A549 (cell line): Measurements from ENCODE around the gene TSPAN18. TPM values are rescaled to one million over a fixed set of nuclear protein-coding genes. Genes with fewer than 3 reads are reported as not detected.

Source experiments
- ATAC-seq, 2 experiments: fragments of 200-7000 bp in 1 of 2; fragments of >200 bp in 1 of 2; cut with Nextera tagmentation in 1 of 2; cut with Tn5 transposase in 1 of 2; 3 replicates each; pipeline versions ENCODE4 v1.8.0 to v1.9.1; 2018 to 2020; ENCODE audit warnings: mild to moderate bottlenecking in 1 of 2, moderate library complexity in 1 of 2
- CTCF ChIA-PET: fragments of 300-600 bp; sonication (Branson Sonifier 250); formaldehyde crosslinking; extraction: SDS; loops from one replicate; lab custom pipeline; 2021; ENCODE audit warnings: antibody characterized with exemption, inconsistent platforms; lab: Yijun Ruan, JAX
- POLR2A ChIA-PET: fragments of 350-600 bp; formaldehyde crosslinking; extraction: SDS; loops from one replicate; lab custom pipeline; 2021; ENCODE audit warnings: antibody characterized with exemption, inconsistent platforms; lab: Yijun Ruan, JAX
- DNase-seq, 2 experiments: peaks; one replicate each; pipeline versions ENCODE4 v3.0.0 to v3.0.0-alpha.2; 2011 to 2016; ENCODE audit warnings: low read depth in 1 of 2, low spot score in 1 of 2
- FAIRE-seq: peaks from 2 replicates; lab custom pipeline; 2011; peaks lifted over from hg19 to GRCh38; lab: Jason Lieb, UNC
- H3K27ac ChIP-seq, 2 experiments: fragments of >200 bp; sonication (Bioruptor Twin); formaldehyde crosslinking; 3 replicates each; pipeline ENCODE4 v1.5.1; 2016 to 2017
- H3K4me1 ChIP-seq: fragments of >200 bp; sonication (Bioruptor Twin); formaldehyde crosslinking; 3 replicates; pipeline ENCODE4 v1.6.1; 2016
- H3K4me2 ChIP-seq: fragments of >200 bp; sonication (Bioruptor Twin); formaldehyde crosslinking; 3 replicates; pipeline ENCODE4 v1.6.1; 2016
- H3K4me3 ChIP-seq: fragments of >200 bp; sonication (Bioruptor Twin); formaldehyde crosslinking; 3 replicates; pipeline ENCODE4 v1.5.1; 2016
- H3K9me3 ChIP-seq: fragments of >200 bp; sonication (Bioruptor Twin); formaldehyde crosslinking; 3 replicates; pipeline ENCODE4 v1.6.1; 2016
- CBX8 ChIP-seq: fragments of 200-600 bp; sonication (generic); IDR thresholded peaks from 2 replicates; pipeline ENCODE4 v1.6.1; 2016
- CTCF ChIP-seq: fragments of >200 bp; sonication (Bioruptor Twin); formaldehyde crosslinking; IDR thresholded peaks from 3 replicates; pipeline ENCODE4 v1.5.1; 2016
- EHF ChIP-seq: fragments of 250-450 bp; sonication (Bioruptor Pico); IDR thresholded peaks from 2 replicates; pipeline ENCODE4 v1.5.0; 2020; ENCODE audit warnings: mild to moderate bottlenecking
- EHMT2 ChIP-seq: fragments of 200-600 bp; sonication (generic); IDR thresholded peaks from 2 replicates; pipeline ENCODE4 v1.6.1; 2016; ENCODE audit warnings: antibody characterized with exemption, low read depth, mild to moderate bottlenecking, moderate library complexity
- FOSL2 ChIP-seq, 2 experiments: fragments of 450-650 bp in 1 of 2; fragments of >200 bp in 1 of 2; sonication (Bioruptor Twin) in 1 of 2; formaldehyde crosslinking; IDR thresholded peaks; 2 replicates each; pipeline versions ENCODE4 v1.5.0 to v1.6.1; 2016 to 2020; ENCODE audit warnings: mild to moderate bottlenecking in 1 of 2, moderate library complexity in 1 of 2
- FOXS1 ChIP-seq: fragments of 250-450 bp; sonication (Bioruptor Pico); IDR thresholded peaks from 2 replicates; pipeline ENCODE4 v1.5.0; 2020; ENCODE audit warnings: mild to moderate bottlenecking, moderate library complexity
- HDAC2 ChIP-seq: fragments of 200-600 bp; sonication (generic); IDR thresholded peaks from 2 replicates; pipeline ENCODE4 v1.6.1; 2016
- JUN ChIP-seq, 2 experiments: fragments of >200 bp; sonication (Bioruptor Twin); formaldehyde crosslinking; IDR thresholded peaks; 2 replicates in 1 of 2; 3 replicates in 1 of 2; pipeline ENCODE4 v1.6.1; 2016 to 2017
- KDM5A ChIP-seq: fragments of 200-600 bp; sonication (generic); IDR thresholded peaks from 2 replicates; pipeline ENCODE4 v1.6.1; 2016; ENCODE audit warnings: antibody characterized with exemption, mild to moderate bottlenecking
- MAFK ChIP-seq: fragments of 450-650 bp; IDR thresholded peaks from 2 replicates; pipeline ENCODE4 v1.6.1; 2014; ENCODE audit not compliant: partially characterized antibody
- NPAS2 ChIP-seq: fragments of 250-450 bp; sonication (Bioruptor Pico); IDR thresholded peaks from 2 replicates; pipeline ENCODE4 v1.8.0; 2022; ENCODE audit warnings: mild to moderate bottlenecking, moderate library complexity, borderline replicate concordance
- POLR2A ChIP-seq: IDR thresholded peaks from 2 replicates; pipeline ENCODE4 v1.6.1; 2012; ENCODE audit warnings: mild to moderate bottlenecking, low read length
- POLR2AphosphoS2 ChIP-seq: conservative IDR thresholded peaks from 2 replicates; pipeline ENCODE4 v1.6.1; 2012; ENCODE audit warnings: low read length, improper control_type of control experiment, inconsistent platforms
- TFCP2L1 ChIP-seq: fragments of 250-450 bp; sonication (Bioruptor Pico); IDR thresholded peaks from 2 replicates; pipeline ENCODE4 v1.5.0; 2021; ENCODE audit warnings: mild to moderate bottlenecking
- ZC3H11A ChIP-seq: fragments of 450-650 bp; IDR thresholded peaks from 2 replicates; pipeline ENCODE4 v1.6.1; 2014; ENCODE audit warnings: antibody characterized with exemption, mild to moderate bottlenecking
- ZFP36 ChIP-seq: fragments of 450-650 bp; IDR thresholded peaks from 2 replicates; pipeline ENCODE4 v1.6.1; 2014; ENCODE audit warnings: borderline replicate concordance; ENCODE audit not compliant: partially characterized antibody
- WGBS: methylation state at CpG from one replicate; pipeline ENCODE4 v1.1.6; 2017; ENCODE audit errors: missing lambda C conversion rate; 5-methylcytosine and 5-hydroxymethylcytosine counted together
- polyA plus RNA-seq, 4 experiments: library from polyadenylated mRNA; depleted of rRNA in 3 of 4; stranded (reverse); fragments of >200 nt; fragmentation: RNase III in 1 of 4; extraction: RNeasy Plus Mini Kit Qiagen cat#74134 plus additional on column Dnase treatment in 1 of 4; gene quantifications; 2 replicates in 3 of 4; 3 replicates in 1 of 4; pipeline ENCODE4 v1.2.3, GENCODE V29; 2011 to 2017
- TF ChIP-seq, protein P1 (sequence below): fragments of 200-600 bp; sonication (generic); IDR thresholded peaks from 2 replicates; pipeline ENCODE4 v1.6.1; 2016; ENCODE audit warnings: antibody characterized with exemption, mild to moderate bottlenecking, moderate library complexity
- TF ChIP-seq, protein P2 (sequence below): fragments of 450-650 bp; IDR thresholded peaks from 2 replicates; pipeline ENCODE4 v1.6.1; 2014; ENCODE audit warnings: antibody characterized with exemption
- TF ChIP-seq, protein P3 (sequence below): fragments of >200 bp; sonication (Bioruptor Twin); formaldehyde crosslinking; IDR thresholded peaks from 3 replicates; pipeline ENCODE4 v1.6.1; 2016

TSPAN18 gene
- polyA plus RNA-seq, 2 of the 4 experiments (the other 2 are of a cell fraction): 0.81 to 4.5 TPM

- POLR2A ChIA-PET: no interaction called here
Measured at GRCh38 chr11:44797886-44798606, 71.3 kb downstream of the TSPAN18 start.

DNA sequence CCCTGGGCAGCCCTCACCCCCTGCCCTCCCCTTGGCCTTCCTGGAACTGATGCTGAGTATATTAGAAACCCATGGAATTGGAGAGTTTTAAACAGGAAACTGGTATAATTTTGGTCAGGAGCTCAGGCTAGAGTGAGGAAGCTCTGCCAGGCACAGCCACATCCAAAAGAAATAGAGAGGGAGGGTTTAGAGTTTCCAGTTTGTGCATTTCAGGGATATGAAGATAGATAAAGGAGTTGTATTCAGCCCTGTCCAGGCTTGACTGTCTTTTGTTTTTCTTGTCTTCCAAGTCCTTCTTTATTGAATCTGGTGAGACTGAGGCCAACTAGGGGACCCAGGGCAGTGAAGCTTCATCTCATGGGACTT, 71.8 kb downstream of the TSPAN18 start:
- ATAC-seq: no peak
- no peak overlapping the region for H3K27ac ChIP-seq
- POLR2A ChIA-PET: no interaction called here
- H3K4me1 ChIP-seq: no peaks in the 10 kb centered on the region
- FAIRE-seq: no peak
- no peaks in the 10 kb centered on the region for H3K9me3 ChIP-seq
- H3K4me3 ChIP-seq: no peak overlapping the region
- no peak overlapping the region for H3K4me2 ChIP-seq
- CTCF ChIA-PET: interaction anchor here (0.7 to 1.2 kb wide), 3 partner anchors 10 to 40 kb away, joined by 3 read pairs; no protein-coding TSS in a partner anchor
- TF ChIP-seq, protein P1, sequence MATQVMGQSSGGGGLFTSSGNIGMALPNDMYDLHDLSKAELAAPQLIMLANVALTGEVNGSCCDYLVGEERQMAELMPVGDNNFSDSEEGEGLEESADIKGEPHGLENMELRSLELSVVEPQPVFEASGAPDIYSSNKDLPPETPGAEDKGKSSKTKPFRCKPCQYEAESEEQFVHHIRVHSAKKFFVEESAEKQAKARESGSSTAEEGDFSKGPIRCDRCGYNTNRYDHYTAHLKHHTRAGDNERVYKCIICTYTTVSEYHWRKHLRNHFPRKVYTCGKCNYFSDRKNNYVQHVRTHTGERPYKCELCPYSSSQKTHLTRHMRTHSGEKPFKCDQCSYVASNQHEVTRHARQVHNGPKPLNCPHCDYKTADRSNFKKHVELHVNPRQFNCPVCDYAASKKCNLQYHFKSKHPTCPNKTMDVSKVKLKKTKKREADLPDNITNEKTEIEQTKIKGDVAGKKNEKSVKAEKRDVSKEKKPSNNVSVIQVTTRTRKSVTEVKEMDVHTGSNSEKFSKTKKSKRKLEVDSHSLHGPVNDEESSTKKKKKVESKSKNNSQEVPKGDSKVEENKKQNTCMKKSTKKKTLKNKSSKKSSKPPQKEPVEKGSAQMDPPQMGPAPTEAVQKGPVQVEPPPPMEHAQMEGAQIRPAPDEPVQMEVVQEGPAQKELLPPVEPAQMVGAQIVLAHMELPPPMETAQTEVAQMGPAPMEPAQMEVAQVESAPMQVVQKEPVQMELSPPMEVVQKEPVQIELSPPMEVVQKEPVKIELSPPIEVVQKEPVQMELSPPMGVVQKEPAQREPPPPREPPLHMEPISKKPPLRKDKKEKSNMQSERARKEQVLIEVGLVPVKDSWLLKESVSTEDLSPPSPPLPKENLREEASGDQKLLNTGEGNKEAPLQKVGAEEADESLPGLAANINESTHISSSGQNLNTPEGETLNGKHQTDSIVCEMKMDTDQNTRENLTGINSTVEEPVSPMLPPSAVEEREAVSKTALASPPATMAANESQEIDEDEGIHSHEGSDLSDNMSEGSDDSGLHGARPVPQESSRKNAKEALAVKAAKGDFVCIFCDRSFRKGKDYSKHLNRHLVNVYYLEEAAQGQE: no peak
- TF ChIP-seq POLR2AphosphoS2 (no peak), MAFK (no peak), FOXS1 (no peak), CTCF (no peak), CBX8 (no peak), ZFP36 (no peak), ZC3H11A (no peak), KDM5A (no peak), POLR2A (no peak), TFCP2L1 (CRISPR knock-in tag) (no peak), NPAS2 (no peak), EHMT2 (no peak)
- TF ChIP-seq, protein P2, sequence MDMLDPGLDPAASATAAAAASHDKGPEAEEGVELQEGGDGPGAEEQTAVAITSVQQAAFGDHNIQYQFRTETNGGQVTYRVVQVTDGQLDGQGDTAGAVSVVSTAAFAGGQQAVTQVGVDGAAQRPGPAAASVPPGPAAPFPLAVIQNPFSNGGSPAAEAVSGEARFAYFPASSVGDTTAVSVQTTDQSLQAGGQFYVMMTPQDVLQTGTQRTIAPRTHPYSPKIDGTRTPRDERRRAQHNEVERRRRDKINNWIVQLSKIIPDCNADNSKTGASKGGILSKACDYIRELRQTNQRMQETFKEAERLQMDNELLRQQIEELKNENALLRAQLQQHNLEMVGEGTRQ: no peak
- TF ChIP-seq, protein P3, sequence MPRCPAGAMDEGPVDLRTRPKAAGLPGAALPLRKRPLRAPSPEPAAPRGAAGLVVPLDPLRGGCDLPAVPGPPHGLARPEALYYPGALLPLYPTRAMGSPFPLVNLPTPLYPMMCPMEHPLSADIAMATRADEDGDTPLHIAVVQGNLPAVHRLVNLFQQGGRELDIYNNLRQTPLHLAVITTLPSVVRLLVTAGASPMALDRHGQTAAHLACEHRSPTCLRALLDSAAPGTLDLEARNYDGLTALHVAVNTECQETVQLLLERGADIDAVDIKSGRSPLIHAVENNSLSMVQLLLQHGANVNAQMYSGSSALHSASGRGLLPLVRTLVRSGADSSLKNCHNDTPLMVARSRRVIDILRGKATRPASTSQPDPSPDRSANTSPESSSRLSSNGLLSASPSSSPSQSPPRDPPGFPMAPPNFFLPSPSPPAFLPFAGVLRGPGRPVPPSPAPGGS: no peak
- no peak for DNase-seq

More at GRCh38 chr11:44797886-44798606, 71.3 kb downstream of the TSPAN18 start:
- Histone ChIP-seq H3K4me3 (no peak overlapping the region), H3K27ac (no peak overlapping the region), H3K9me3 (no peaks in the 10 kb centered on the region), H3K4me1 (no peaks in the 10 kb centered on the region), H3K4me2 (no peak overlapping the region)
- DNase-seq (no peak), ATAC-seq (no peak; a peak in 1 of 6 replicates), FAIRE-seq (no peak)
- CTCF ChIA-PET: interaction anchor here (0.7 to 1.2 kb wide), 2 partner anchors 9 to 12 kb away, joined by 3 read pairs; no protein-coding TSS in a partner anchor
- TF ChIP-seq FOSL2 (IDR thresholded peaks at IDR 0.05) (no peak), FOSL2 (CRISPR knock-in tag; IDR thresholded peaks at IDR 0.05) (no peak), EHF (CRISPR knock-in tag) (no peak), CBX8 (no peak), FOXS1 (no peak), JUN (IDR thresholded peaks at IDR 0.05) (no peak), HDAC2 (no peak)
- WGBS: 47% methylated on average over 8 of the region's 8 CpGs
